GM19193 (cell line): ENCODE results near the gene KL.

ENCODE experiments used
- POLR2A ChIP-seq: IDR thresholded peaks from 4 replicates; pipeline ENCODE4 v1.6.1; 2011; ENCODE audit not compliant: insufficient read depth, insufficient read length; ENCODE audit errors: extremely low read depth

Gene KL

DNA sequence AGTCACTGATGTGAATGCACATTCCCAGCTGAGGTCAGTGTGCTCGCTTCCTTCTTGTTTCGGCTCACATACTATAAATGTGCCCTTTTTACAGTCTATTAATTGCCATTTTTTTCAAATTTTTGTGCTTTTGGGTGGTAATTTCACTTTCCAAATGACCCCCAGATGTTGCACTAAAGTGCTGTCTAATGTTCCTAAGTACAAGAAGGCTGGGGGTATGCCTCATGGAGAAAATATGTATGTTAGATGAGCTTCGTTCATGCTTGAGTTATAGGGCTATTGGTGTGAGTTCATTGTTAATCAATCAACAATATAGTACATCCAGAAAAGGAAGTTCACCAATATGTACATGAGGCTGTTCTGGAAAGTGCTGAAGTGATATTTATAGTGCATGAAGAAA lies 84.7 kb downstream of the KL start:
- no peak for TF ChIP-seq POLR2A

DNA sequence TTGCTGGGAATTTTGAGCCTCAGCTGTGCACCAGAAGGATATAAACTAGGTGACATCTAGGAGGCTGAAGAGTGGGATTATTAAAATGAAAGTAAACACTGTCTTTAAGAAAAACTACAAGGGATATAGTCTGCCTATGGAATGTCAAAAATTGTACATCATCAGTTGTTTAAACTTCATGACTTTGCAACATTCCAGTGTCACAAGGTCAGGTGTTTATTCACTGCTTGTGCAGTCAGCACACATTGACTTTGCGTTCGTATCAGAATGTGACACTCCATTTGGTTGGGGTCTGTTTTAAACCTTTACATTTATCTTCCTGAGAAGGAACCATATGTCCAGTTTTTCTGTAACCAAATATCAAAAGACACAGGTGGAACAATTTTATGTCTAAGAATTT lies 85.6 kb downstream of the KL start:
- no peak for TF ChIP-seq POLR2A

GRCh38 chr13:33103457-33103856 lies 87.2 kb downstream of the KL start:
- no peak for TF ChIP-seq POLR2A

- TF ChIP-seq POLR2A: no peak
Observed at GRCh38 chr13:33105387-33106005, 89.3 kb downstream of the KL start.

DNA sequence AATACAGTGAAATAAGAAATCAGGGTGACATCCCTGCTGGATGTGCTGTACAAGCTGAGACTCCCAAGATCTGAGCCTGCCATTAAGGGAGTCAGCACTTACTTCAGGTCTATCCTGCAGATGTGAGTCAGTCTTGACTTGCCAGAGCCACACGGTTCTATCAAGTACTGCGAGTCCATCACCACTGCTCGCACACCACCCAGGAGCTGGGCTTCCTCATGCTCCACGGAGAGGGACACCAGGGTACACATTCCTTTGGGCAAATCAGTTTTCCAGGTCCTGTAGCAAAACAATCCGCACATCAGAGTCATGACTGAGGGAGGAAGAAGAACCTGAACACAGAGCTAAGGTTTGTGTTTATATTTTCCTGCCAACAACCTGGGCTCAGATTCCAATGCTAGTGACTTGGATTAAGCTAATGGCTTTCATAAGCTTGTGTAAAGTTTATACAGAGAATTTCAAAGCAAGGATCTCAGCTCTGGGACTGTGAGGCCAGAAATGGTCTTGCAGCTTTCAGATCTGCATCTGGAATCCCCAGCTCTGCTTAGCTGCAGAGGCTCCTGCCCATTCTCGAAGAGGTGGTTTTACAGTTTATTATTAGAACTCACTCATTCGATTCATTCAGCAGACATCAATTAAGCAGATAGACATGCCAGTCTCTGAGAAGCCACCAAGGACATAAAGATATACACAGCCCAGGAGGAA lies 90.6 kb downstream of the KL start:
- TF ChIP-seq POLR2A: no peak

DNA sequence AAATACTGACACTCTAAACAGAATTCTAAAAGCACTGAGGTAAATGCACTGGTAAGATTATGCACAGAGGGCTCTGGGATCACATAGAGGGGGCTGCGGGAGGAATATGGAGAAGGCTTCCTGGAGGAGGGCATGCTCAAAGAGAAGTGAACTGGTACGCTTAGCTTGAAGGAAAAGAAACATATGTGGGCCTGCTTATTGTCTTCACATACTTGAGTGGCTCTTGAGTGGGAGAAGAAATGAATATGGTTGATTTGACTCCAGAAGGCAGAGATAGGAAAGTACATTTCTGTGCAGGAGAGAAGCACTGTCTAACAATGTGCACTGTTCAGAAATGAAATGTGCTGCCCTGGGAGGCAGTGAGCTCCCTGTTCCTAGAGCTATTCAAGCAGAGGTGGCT lies 91.1 kb downstream of the KL start:
- TF ChIP-seq POLR2A: no peak

- TF ChIP-seq POLR2A: no peak
Observed at GRCh38 chr13:33108620-33109019, 92.4 kb downstream of the KL start.

GRCh38 chr13:33109271-33109697 lies 93.1 kb downstream of the KL start:
- TF ChIP-seq POLR2A: no peak

DNA sequence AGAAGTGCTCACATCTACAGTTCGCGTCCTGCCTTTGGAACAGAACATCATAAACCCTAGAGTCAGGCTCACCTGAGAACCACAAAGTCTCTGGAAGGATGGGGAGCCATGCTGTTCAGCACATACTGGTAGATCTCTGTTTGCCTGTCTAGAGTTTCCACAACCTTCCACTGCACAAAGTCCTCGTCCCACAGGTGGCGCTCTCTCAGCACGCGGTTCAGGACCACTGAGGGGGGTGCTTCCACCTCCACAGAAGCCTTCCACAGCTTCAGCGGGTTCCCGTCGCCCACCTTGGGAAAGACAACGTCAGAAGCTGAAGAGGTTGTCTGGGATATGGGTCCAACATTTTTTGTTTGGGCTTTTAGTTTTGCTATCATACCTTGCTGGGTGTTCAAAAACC lies 93.6 kb downstream of the KL start:
- TF ChIP-seq POLR2A: peak; percentile 38

- TF ChIP-seq POLR2A: no peak
Observed at GRCh38 chr13:33110386-33110712, 94.1 kb downstream of the KL start.

DNA sequence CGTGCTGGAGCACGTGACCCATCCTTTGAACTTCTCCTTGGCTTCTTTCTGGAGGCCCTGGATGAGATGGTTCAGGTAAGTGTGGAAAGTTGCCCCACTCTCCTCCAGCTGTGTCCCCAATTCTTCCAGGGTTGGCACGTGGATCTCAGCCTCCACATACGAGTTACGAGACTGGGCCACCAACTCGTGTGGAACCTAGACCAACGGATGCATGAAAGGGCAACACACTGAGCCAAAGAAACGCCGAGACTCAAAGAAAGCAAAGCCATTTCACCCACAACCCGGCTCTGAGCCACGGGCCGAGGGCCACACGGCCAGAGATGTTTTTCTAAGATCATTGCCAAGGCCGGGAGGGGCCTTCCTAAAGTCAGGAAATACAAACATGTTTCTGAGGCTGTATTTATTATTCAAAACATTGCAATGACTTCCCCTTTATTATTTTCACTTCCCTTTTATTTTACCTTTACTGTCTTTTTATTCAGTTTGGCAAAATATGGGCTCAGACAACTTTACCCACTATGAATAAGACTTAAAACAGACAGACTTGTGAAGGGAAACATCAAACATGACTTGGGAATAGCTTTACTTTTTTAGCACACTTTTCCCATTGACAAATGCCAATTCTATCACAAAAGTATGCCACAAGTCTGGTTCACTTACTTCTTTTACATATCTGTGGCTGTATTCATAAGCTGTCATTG lies 94.6 kb downstream of the KL start:
- peak; percentile 18 for TF ChIP-seq POLR2A

- TF ChIP-seq POLR2A: no peak
Observed at GRCh38 chr13:33111414-33112110, 95.3 kb downstream of the KL start.

- no peak for TF ChIP-seq POLR2A
Observed at GRCh38 chr13:33112766-33113165, 96.5 kb downstream of the KL start.

GRCh38 chr13:33114146-33114545 lies 97.9 kb downstream of the KL start:
- TF ChIP-seq POLR2A: no peak

- TF ChIP-seq POLR2A: no peak
Observed at GRCh38 chr13:33115274-33115673, 99.1 kb downstream of the KL start.
